PC-3 (cell line): ENCODE results near the gene EPB41L4A.

Experiments used
- EZH2 ChIP-seq: fragments of 300-600 bp; sonication (generic); IDR thresholded peaks from one replicate; pipeline ENCODE4 v1.6.1; 2017; ENCODE audit warnings: antibody characterized with exemption, mild to moderate bottlenecking, low read length; ENCODE audit not compliant: unreplicated experiment
- TF ChIP-seq, protein P1 (sequence below): fragments of 300-600 bp; sonication (generic); conservative IDR thresholded peaks from 2 replicates; pipeline ENCODE4 v1.5.1; 2017; ENCODE audit warnings: antibody characterized with exemption, low read depth, mild to moderate bottlenecking, low read length

- TF ChIP-seq EZH2, result no peak
- TF ChIP-seq, protein P1, sequence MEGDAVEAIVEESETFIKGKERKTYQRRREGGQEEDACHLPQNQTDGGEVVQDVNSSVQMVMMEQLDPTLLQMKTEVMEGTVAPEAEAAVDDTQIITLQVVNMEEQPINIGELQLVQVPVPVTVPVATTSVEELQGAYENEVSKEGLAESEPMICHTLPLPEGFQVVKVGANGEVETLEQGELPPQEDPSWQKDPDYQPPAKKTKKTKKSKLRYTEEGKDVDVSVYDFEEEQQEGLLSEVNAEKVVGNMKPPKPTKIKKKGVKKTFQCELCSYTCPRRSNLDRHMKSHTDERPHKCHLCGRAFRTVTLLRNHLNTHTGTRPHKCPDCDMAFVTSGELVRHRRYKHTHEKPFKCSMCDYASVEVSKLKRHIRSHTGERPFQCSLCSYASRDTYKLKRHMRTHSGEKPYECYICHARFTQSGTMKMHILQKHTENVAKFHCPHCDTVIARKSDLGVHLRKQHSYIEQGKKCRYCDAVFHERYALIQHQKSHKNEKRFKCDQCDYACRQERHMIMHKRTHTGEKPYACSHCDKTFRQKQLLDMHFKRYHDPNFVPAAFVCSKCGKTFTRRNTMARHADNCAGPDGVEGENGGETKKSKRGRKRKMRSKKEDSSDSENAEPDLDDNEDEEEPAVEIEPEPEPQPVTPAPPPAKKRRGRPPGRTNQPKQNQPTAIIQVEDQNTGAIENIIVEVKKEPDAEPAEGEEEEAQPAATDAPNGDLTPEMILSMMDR, result no peak
Observed at GRCh38 chr5:112189391-112189790, 229.7 kb downstream of the EPB41L4A start.
